GM18868 (cell line): ENCODE measurements around the gene MESP2.

Source experiments
- ATAC-seq: cut with Tn5 transposase; IDR thresholded peaks from one replicate; pipeline ENCODE4 v1.9.1; 2021; ENCODE audit warnings: mild to moderate bottlenecking, moderate library complexity; ENCODE audit not compliant: unreplicated experiment

MESP2 gene

GRCh38 chr15:89812847-89813320 is 36.8 kb downstream of the MESP2 start:
- no peak for ATAC-seq

GRCh38 chr15:89813381-89814111 is 37.4 kb downstream of the MESP2 start:
- no peak for ATAC-seq

GRCh38 chr15:89814112-89814742 is 38.1 kb downstream of the MESP2 start:
- no peak for ATAC-seq

- no peak for ATAC-seq
These were observed 39.6 kb downstream of the MESP2 start for GRCh38 chr15:89815769-89816168.

- ATAC-seq, result no peak
These were observed 41.7 kb downstream of the MESP2 start for GRCh38 chr15:89817701-89818280.

GRCh38 chr15:89818287-89818686 is 42.2 kb downstream of the MESP2 start:
- ATAC-seq, result no peak

GRCh38 chr15:89820666-89821611 is 44.8 kb downstream of the MESP2 start:
- ATAC-seq, result no peak

- no peak for ATAC-seq
These were observed 45.9 kb downstream of the MESP2 start for GRCh38 chr15:89822026-89822425.

GRCh38 chr15:89822611-89822950 is 46.4 kb downstream of the MESP2 start:
- ATAC-seq, result no peak

GRCh38 chr15:89822951-89823711 is 47.0 kb downstream of the MESP2 start:
- no peak for ATAC-seq

GRCh38 chr15:89823836-89824606 is 47.9 kb downstream of the MESP2 start:
- ATAC-seq, result no peak

- no peak for ATAC-seq
These were observed 48.4 kb downstream of the MESP2 start for GRCh38 chr15:89824607-89824867.

- ATAC-seq, result no peak
These were observed 49.3 kb downstream of the MESP2 start for GRCh38 chr15:89825271-89825940.

- no peak for ATAC-seq
These were observed 50.8 kb downstream of the MESP2 start for GRCh38 chr15:89826671-89827655.

GRCh38 chr15:89827829-89828228 is 51.7 kb downstream of the MESP2 start:
- ATAC-seq, result no peak
